G401 (cell line): ENCODE results near the gene TUBGCP4. TPM values are rescaled to one million over a fixed set of nuclear protein-coding genes. Genes with fewer than 3 reads are reported as not detected.
A peak's percentile ranks its signal among the peaks of the same experiment; 100 is the strongest.
"Not testable (repeated sequence)": the region's sequence is repeated elsewhere in the genome, so short reads cannot be mapped to it uniquely, and the experiment has no call there.

Experiments used
- DNase-seq: peaks from one replicate; pipeline ENCODE4 v3.0.0-alpha.2; 2015; ENCODE audit warnings: low spot score
- in situ Hi-C: cut with HindIII; loops from 2 replicates; pipeline ENCODE4 v1.10.0; 2016; ENCODE audit warnings: low sequenced_read_pairs, mixed read lengths
- total RNA-seq: library from RNA; depleted of rRNA; stranded (reverse); fragments of >200 nt; shearing (Covaris generic); gene quantifications from 2 replicates; pipeline ENCODE4 v1.2.3, GENCODE V29; 2014; rRNA removed

Gene TUBGCP4
- 19.2 and 24.0 TPM in 2 replicates for total RNA-seq

DNA sequence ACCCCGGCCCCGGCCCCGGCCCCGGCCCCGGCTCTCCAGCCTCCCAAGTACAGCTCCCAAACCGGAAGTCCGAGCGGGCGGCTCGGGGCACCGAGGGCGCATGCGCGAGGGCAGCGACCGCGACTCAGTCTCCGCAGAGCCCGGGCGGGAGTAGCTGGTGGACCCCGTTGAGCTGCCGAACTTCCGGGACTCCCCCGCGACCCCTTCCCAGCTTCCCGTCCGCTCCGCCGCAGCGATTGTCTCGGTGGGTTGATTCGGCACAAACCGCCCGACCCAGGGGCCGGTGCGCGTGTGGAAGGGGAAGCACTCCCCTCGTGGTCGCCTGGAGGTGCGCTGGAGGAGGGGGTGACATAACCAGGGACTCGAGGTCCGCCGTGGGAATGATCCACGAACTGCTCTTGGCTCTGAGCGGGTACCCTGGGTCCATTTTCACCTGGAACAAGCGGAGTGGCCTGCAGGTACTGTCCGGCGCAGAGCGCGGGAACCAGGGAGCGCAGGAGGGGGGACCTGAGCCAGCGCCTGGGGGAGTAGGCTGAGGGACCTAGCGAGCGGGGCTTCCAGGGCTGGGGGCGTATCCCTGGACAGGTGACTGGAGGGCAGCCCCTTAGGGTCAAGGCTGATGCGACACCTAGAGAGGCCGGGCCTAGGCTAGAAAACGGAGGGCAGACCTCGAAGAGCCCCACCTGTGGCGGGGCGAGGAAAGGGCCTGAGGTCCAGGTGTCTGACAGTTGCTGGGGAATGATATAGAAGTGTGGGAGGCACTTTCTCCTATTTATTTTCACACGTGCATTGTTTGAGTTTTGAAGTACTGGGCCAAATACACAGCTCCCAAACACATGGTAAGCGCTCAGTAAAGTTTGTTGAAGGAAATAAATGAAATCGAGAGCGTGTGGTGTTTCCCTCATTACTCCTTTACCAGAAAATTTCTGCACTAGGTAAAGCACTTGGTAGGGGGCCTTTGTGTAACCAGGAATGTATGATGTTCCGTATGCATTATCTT, at the start of gene TUBGCP4, which contains the start of gene ZSCAN29:
Gene TUBGCP4, plus strand, starts transcription at position 127 of the 1,000 bp plus-strand sequence. Its CDS starts 254 bp downstream, at position 381.
Gene ZSCAN29, minus strand, starts transcription at position 69 of the 1,000 bp plus-strand sequence. CDS start 1,130 bp downstream, outside the sequence.
- in situ Hi-C loops, result no loop called here
- DNase-seq, result peak; percentile 78

GRCh38 chr15:43325039-43325684, 45.7 kb upstream of the TUBGCP4 start:
- DNase-seq, result no peak
- in situ Hi-C loops, result no loop called here

DNA sequence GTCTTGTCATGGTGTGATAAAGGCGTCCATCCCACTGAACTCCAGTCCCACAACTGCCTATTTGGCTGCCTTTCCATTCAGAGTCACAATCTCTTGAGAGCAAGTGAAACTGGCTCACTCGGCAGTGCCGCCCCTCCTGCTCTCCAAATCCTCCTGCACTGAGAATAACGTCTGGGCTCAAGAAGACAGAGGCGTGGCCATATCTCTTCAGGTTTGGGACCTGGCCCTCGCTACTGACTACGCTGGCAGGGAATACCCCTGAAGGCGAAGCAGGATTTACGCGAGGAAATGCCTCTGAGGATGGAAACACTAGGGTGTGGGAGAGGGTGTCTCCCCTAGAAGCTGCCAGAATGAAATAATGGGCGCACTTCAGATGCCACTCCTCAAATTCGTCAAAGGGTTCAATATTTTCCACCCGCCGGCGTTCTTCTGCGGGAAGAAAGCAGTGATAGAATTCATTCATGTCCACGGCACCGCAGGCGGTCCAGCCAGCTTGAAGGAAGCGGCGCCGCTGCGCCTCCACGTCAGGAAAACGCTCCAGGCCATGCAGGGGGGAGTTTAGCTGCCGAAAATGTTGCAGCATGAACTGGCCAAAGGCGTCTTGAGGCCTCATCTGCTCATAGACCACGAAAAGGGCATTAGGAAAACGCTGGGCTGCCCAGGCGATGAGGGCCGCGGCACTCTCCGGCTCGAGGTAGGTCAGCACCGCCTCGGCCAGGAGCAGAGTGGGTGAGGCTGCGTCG, 41.5 kb upstream of the TUBGCP4 start:
- peak; percentile 58 for DNase-seq
- in situ Hi-C loops, result no loop called here

DNA sequence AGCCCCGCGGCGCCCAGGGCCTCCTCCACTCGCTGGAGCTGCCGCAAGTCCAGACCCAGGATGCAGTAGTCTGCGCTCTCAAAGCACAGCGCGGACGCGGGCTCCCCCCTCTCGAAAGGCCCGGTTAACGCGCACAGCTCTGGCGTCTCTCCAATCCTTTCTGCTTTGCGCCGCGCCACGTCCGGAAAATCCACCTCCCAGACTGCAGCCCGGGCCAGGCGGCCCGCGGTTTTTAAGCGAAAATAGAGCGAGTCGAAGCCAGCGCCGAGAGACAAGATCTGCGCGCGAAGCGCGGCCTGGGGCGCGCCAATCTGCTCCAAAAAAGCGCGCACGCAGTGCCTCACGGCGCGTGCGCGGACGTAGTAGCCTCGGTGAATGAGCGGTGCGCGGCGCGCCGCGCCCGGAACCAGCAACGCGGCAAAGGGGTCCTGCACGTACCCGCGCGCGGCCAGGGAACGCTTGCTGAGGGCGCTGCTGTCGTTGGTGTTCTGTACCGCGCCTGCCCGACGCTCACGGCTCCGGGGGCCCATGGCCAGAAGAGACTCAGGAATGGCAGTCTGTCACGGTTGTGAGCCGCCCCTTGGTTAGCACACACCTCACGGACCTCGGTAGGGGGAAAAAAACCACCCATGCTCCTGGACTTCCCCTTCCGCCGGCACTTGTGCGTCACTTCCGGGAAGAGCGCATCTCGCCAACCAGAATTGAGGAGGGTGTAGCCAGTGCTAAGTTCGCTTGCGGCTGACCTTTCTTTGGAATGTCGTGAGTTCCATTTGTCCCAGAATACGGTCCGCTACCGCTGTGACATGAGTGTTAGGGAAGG, 40.7 kb upstream of the TUBGCP4 start, which contains the start of gene LCMT2:
Gene LCMT2, minus strand, starts transcription at position 614 of the 820 bp plus-strand sequence. Its CDS starts 84 bp downstream, at position 530.
- DNase-seq, result peak; percentile 97
- in situ Hi-C loops, result no loop called here

DNA sequence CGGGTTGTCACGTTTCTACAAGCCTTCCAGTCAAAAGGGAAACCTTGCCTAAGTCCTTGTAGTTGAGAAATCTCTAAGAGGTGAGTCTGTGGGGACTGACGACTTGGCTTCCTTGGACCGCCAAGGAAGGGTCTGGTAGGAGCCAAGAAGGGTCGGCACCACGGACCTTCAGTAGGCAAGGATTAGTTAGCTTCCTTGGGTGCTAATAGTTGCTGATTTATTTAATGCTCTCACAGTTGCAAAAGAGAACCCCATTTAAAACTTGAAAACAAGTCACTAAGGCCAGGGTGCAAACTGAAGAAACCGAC, 40.2 kb upstream of the TUBGCP4 start:
- in situ Hi-C loops, result no loop called here
- no peak for DNase-seq

DNA sequence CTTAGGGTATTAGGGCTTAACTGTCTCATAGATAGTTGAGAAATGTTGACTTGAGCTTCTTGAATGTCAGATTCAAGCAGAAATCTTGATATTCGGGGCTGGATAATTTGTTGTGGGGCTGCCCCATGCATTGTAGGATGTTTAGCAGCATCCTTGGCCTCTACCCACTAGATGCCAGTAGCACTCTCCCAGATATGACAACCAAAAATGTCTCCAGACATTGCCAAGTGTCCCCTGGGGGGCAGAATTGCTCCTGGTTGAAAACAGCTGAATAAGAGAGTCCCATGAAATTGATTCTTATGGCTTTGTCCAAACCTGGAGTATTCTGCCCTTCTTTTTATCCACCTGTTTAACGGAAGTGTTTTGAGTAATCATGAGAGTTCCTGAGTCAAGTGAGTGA, 24.6 kb upstream of the TUBGCP4 start:
- in situ Hi-C loops, result no loop called here
- DNase-seq, result no peak

GRCh38 chr15:43347114-43347513, 23.8 kb upstream of the TUBGCP4 start:
- in situ Hi-C loops, result no loop called here

GRCh38 chr15:43352693-43353382, 18.1 kb upstream of the TUBGCP4 start:
- in situ Hi-C loops, result no loop called here
- no peak for DNase-seq

More at GRCh38 chr15:43347114-43347513, 23.8 kb upstream of the TUBGCP4 start:
- DNase-seq, result no peak

DNA sequence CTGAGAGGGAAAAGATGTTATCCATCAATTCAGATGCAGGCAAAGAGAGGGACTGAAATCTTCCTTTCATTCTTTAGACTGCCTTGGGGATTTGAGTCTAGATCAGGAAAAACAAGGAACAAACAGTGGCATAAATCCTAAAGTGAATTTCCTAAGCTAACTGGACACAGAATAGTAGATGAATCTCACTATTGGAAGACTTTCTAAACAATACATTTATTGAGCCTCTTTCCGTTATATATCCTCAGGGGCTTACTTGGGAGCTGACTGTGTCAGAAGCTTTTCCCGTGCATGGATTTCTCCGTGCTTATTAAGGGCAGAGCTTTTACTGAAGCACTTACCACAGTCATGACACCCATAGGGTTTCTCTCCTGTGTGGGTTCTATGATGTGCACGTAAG, 10.1 kb upstream of the TUBGCP4 start:
- DNase-seq, result no peak
- in situ Hi-C loops, result no loop called here

GRCh38 chr15:43361313-43361903, 9.5 kb upstream of the TUBGCP4 start:
- no peak for DNase-seq

DNA sequence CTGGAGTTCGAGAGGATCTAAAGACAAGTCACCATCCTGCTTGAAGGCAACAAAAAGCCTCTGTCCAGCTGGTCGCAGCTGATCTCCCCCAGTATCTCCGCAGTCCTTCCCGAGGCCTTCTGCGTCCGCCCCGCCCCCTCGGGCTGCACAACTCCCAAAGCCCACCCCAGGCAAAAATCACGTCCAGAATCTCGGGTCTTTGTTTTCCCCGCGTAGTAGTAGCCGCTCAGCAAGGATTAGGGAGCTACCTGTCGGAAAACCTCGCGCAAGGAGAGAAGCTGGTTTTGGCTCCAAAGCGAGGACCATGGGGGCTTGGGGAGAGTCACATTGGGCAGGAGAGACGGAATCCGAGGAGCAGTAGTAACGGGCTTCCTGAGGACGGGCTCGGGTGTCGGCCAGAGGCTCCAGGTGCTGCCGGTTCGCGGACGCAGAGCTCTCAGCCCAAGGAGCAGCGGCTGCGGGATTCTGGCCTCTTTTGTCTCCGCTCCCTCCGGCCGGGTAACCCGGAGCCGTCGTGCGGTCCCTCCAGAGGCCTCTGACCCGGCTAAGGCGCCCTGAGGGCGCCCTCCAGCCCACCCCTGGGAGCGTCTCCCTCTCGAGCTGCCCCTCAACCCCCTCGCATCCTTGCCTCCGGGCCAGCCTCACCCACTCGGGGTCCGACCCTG, 459 bp upstream of the TUBGCP4 start:
- no peak for DNase-seq
- in situ Hi-C loops, result no loop called here

More at GRCh38 chr15:43361313-43361903, 9.5 kb upstream of the TUBGCP4 start:
- in situ Hi-C loops, result no loop called here

DNA sequence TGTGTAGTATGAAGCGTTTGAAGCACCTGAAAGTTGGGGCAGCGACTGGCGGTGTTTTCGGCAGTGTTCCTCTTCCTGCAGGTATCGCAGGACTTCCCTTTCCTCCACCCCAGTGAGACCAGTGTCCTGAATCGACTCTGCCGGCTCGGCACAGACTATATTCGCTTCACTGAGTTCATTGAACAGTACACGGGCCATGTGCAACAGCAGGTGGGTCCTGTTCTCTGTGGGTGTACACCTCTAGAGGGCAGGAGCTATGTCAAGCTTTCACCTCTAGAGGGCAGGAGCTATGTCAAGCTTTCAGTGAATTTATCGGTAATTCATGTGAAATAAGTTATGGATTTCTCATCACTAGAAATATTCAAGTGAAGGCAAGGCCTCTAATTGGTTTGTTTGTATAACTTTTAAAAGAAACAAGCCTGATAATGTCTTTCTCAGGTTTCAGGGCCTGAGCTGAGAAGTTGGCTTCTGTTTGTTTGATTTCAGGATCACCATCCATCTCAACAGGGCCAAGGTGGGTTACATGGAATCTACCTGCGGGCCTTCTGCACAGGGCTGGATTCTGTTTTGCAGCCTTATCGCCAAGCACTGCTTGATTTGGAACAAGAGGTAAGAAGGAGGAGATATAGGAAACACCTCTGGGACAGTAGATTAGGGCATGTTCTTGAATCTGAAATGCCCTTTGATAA, 5.3 kb downstream of the TUBGCP4 start:
- DNase-seq, result peak; percentile 39
- in situ Hi-C loops, result no loop called here

- in situ Hi-C loops, result no loop called here
- DNase-seq, result no peak
Observed at GRCh38 chr15:43378601-43379000, 7.7 kb downstream of the TUBGCP4 start.

DNA sequence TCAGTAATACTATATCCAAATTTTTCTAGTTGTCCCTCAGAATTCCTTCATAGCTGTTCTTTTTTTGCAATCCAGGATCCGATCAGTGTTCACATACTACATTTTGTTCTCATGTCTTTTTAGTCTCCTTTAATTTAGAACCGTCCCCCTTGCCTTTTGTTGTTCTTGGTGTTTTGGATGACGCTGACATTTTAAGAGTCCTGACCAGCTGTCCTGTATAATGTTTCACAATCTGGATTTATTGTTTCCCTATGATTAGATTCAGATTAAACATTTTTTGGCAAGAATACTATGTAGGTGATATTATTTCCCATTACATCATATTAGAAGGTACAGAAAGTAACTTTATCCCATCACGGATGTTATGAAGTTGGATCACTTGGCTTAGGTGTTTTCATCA, 11.4 kb downstream of the TUBGCP4 start:
- in situ Hi-C loops, result no loop called here
- no peak for DNase-seq

GRCh38 chr15:43383070-43383469, 12.2 kb downstream of the TUBGCP4 start:
- DNase-seq, result no peak
- in situ Hi-C loops, result no loop called here

GRCh38 chr15:43390723-43391122, 19.8 kb downstream of the TUBGCP4 start:
- in situ Hi-C loops, result no loop called here
- DNase-seq, result no peak

- DNase-seq, in situ Hi-C loops: not testable (repeated sequence)
Observed at GRCh38 chr15:43393592-43393991, 22.7 kb downstream of the TUBGCP4 start.
